GM12891 (cell line): ENCODE measurements around the gene LRRC53.

Source experiments
- PAX5 ChIP-seq: IDR thresholded peaks from 2 replicates; pipeline ENCODE4 v1.6.1; 2011; ENCODE audit warnings: low read length, moderate library complexity, mild to moderate bottlenecking; ENCODE audit not compliant: insufficient read depth, severe bottlenecking
- POLR2A ChIP-seq: IDR thresholded peaks from 2 replicates; pipeline ENCODE4 v1.6.1; 2011; ENCODE audit warnings: low read depth, low read length, control low read depth
- POLR2AphosphoS5 ChIP-seq: IDR thresholded peaks from 2 replicates; pipeline ENCODE4 v1.6.1; 2011; ENCODE audit warnings: low read depth, low read length, control low read depth
- POU2F2 ChIP-seq: IDR thresholded peaks from 2 replicates; pipeline ENCODE4 v1.6.1; 2011; ENCODE audit warnings: low read depth, mild to moderate bottlenecking, control low read depth, low read length, moderate library complexity
- SPI1 ChIP-seq: IDR thresholded peaks from 2 replicates; pipeline ENCODE4 v1.6.1; 2011; ENCODE audit warnings: low read depth, low read length, control low read depth
- TAF1 ChIP-seq: IDR thresholded peaks from 2 replicates; pipeline ENCODE4 v1.6.1; 2011; ENCODE audit warnings: low read depth, low read length, control low read depth

DNA sequence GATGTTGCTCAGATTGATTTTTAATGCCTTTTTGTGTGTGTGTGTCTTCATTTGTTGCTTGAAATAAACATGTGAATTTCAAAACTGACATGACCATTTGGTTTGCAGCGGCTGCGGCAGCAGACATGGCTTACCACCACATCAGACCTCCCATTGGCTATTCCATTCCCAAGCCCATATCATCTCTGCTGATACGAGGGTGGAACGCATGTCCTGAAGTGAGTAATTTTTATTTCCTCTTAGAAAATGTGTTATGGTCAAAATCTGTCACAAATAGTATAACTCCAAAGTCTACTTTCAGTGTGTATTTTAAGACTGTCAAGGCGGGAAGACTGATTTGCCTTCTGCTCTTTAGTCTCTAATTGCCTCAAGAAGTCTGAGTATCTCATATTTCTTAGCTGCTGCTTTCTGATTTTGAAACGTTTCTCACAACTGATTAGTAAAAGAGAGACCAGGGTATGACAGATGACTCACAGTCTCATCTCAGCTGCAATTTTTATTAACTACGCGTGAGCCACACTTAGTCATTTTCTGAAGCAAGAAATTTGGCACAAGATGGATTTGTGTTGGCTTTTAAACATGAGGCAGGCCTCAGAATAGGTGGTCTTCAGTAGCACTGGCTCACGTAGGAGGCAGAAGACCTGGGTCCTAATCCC lies 49.0 kb downstream of the LRRC53 start:
- TF ChIP-seq POLR2A (no peak), POLR2AphosphoS5 (no peak), TAF1 (no peak), POU2F2 (no peak), SPI1 (no peak), PAX5 (no peak)
